Smooth muscle cell (in vitro differentiated cells): ENCODE results near the gene RAMP1. TPM values are rescaled to one million over a fixed set of nuclear protein-coding genes. Genes with fewer than 3 reads are reported as not detected.

ENCODE experiments used
- DNase-seq: peaks from one replicate; lab custom pipeline; 2025; ENCODE audit not compliant: unreplicated experiment; lab: John Stamatoyannopoulos, UW
- H2AFZ ChIP-seq: fragments of 200-600 bp; sonication (generic); 2 replicates; pipeline ENCODE4 v1.6.0; 2016; ENCODE audit warnings: antibody characterized with exemption, low read depth, mild to moderate bottlenecking
- H3F3A ChIP-seq: fragments of 200-600 bp; sonication (generic); 2 replicates; pipeline ENCODE4 v1.6.0; 2017; ENCODE audit warnings: antibody characterized with exemption, low read depth
- H3K27ac ChIP-seq: fragments of 200-600 bp; sonication (generic); 2 replicates; pipeline ENCODE4 v1.5.1; 2016; ENCODE audit warnings: low read depth, mild to moderate bottlenecking
- H3K27me3 ChIP-seq: fragments of 200-600 bp; sonication (generic); 2 replicates; pipeline ENCODE4 v1.6.1; 2016; ENCODE audit warnings: low read depth, mild to moderate bottlenecking
- H3K36me3 ChIP-seq: fragments of 200-600 bp; sonication (generic); 2 replicates; pipeline ENCODE4 v1.5.1; 2016; ENCODE audit warnings: low read depth
- H3K4me1 ChIP-seq: fragments of 200-600 bp; sonication (generic); 2 replicates; pipeline ENCODE4 v1.5.1; 2016; ENCODE audit warnings: low read depth
- H3K4me2 ChIP-seq: fragments of 200-600 bp; sonication (generic); 2 replicates; pipeline ENCODE4 v1.6.0; 2016; ENCODE audit warnings: mild to moderate bottlenecking
- H3K4me3 ChIP-seq: fragments of 200-600 bp; sonication (generic); 2 replicates; pipeline ENCODE4 v1.5.1; 2016; ENCODE audit warnings: mild to moderate bottlenecking
- H3K79me2 ChIP-seq: fragments of 200-600 bp; sonication (generic); 2 replicates; pipeline ENCODE4 v1.6.0; 2016; ENCODE audit warnings: low read depth, mild to moderate bottlenecking
- H3K9ac ChIP-seq: fragments of 200-600 bp; sonication (generic); 2 replicates; pipeline ENCODE4 v1.6.0; 2016; ENCODE audit warnings: low read depth
- H3K9me3 ChIP-seq: fragments of 200-600 bp; sonication (generic); replicated peaks from 2 replicates; pipeline ENCODE4 v1.5.1; 2016; ENCODE audit warnings: low read depth
- H4K20me1 ChIP-seq: fragments of 200-600 bp; sonication (generic); 2 replicates; pipeline ENCODE4 v1.6.0; 2016; ENCODE audit warnings: low read depth
- CTCF ChIP-seq: fragments of 200-600 bp; sonication (generic); IDR thresholded peaks from 2 replicates; pipeline ENCODE4 v1.5.1; 2017; ENCODE audit warnings: borderline replicate concordance, mild to moderate bottlenecking, antibody characterized with exemption; ENCODE audit not compliant: insufficient read depth, poor library complexity, severe bottlenecking
- WGBS: methylation state at CpG from one replicate; pipeline ENCODE4 v1.1.7; 2016; ENCODE audit warnings: low lambda C conversion rate; 5-methylcytosine and 5-hydroxymethylcytosine counted together
- polyA plus RNA-seq: library from polyadenylated mRNA; unstranded; fragments of >200 nt; fragmentation: Nextera tagmentation; extraction: Ambion mirVana; gene quantifications from 2 replicates; pipeline ENCODE4 v1.2.1, GENCODE V29; 2016
- total RNA-seq: library from RNA; depleted of rRNA; stranded (reverse); fragments of >200 nt; gene quantifications from 2 replicates; pipeline ENCODE4 v1.2.3, GENCODE V29; 2014

The RAMP1 gene
- total and polyA plus RNA-seq, 2 experiments from 2014 or later, result 24.0 to 70.8 TPM

- Histone ChIP-seq H3K4me1 (no peaks in the 10 kb centered on the region), H4K20me1 (no peaks in the 10 kb centered on the region), H3K9me3 (no peaks in the 10 kb centered on the region), H3K4me2 (no peak overlapping the region), H2AFZ (no peak overlapping the region), H3K4me3 (no peak overlapping the region), H3K9ac (no peak overlapping the region), H3K27ac (no peak overlapping the region), H3K36me3 (no peaks in the 10 kb centered on the region), H3K79me2 (no peaks in the 10 kb centered on the region), H3F3A (no peaks in the 10 kb centered on the region), H3K27me3 (no peaks in the 10 kb centered on the region)
- no peak for DNase-seq
- TF ChIP-seq CTCF, result no peak
- 91% methylated on average over 23 of the region's 27 CpGs for WGBS
Observed at GRCh38 chr2:237885111-237885930, 25.9 kb downstream of the RAMP1 start.

GRCh38 chr2:237885931-237886684 lies 26.7 kb downstream of the RAMP1 start:
- Histone ChIP-seq H2AFZ (no peak overlapping the region), H3K4me1 (no peaks in the 10 kb centered on the region), H3K4me2 (no peak overlapping the region), H3K27me3 (no peaks in the 10 kb centered on the region), H4K20me1 (no peaks in the 10 kb centered on the region), H3F3A (no peaks in the 10 kb centered on the region), H3K27ac (no peak overlapping the region), H3K4me3 (no peak overlapping the region), H3K36me3 (no peaks in the 10 kb centered on the region), H3K9ac (no peak overlapping the region), H3K79me2 (no peaks in the 10 kb centered on the region), H3K9me3 (no peaks in the 10 kb centered on the region)
- WGBS, result 90% methylated on average over 26 of the region's 26 CpGs
- no peak for DNase-seq
- no peak for TF ChIP-seq CTCF

GRCh38 chr2:237886685-237887481 lies 27.5 kb downstream of the RAMP1 start:
- Histone ChIP-seq H3K27ac (no peak overlapping the region), H4K20me1 (no peaks in the 10 kb centered on the region), H3F3A (no peaks in the 10 kb centered on the region), H3K4me2 (no peak overlapping the region), H2AFZ (no peak overlapping the region), H3K9me3 (no peaks in the 10 kb centered on the region), H3K4me3 (no peak overlapping the region), H3K4me1 (no peaks in the 10 kb centered on the region), H3K9ac (no peak overlapping the region), H3K27me3 (no peaks in the 10 kb centered on the region), H3K79me2 (no peaks in the 10 kb centered on the region), H3K36me3 (no peaks in the 10 kb centered on the region)
- WGBS, result 82% methylated on average over 23 of the region's 23 CpGs
- no peak for DNase-seq
- no peak for TF ChIP-seq CTCF
